Stimulated activated CD8-positive, alpha-beta memory T cell treated with anti-CD3 and anti-CD28 coated beads, Interleukin-7, amount 100 ng/mL, for 24 hours (primary cell): ENCODE results near the gene PPP2R3A.
A peak's percentile ranks its signal among the peaks of the same experiment; 100 is the strongest.

ENCODE experiments used
- DNase-seq: peaks from one replicate; pipeline ENCODE4 v3.0.0-alpha.2; 2020; ENCODE audit warnings: low read depth

PPP2R3A gene

DNA sequence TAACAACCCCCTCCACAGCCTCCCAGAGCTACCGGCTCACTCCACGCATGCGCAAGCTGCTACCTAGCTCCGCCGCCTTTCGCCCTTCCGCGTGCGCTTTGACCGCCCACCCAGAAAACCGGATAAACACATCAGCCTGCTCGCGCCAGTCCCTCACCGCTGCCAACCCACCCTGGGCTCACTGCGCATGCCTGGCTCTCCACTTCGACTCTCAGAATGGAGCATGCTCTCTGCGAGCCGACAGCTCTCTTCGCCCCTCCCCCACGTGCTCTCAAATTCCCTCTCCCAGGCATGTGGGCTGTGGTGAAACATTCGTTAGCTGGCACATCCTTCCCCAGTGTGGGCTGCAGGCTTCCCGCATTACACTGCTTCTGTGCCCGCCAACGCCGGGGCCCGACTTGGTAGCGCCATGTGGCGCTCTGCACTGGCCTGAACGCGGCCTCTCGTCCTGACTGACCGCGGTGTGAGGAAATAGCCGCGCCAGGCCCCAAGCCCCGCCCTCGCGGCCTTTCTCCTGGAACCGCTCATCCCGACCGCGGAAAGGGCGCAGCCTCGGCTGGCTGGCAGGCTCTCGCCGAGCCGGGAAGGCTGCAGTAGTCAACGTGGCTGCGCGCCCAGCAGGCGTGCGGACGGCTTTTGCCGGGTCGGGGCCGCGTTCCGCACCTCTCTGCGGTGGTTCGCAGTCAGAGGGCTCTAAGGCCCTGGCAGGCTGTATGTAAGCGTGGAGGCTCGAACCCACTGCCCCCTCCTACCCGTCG is 231.1 kb downstream of the PPP2R3A start:
- DNase-seq: peak; percentile 100

GRCh38 chr3:136197159-136197793 is 231.7 kb downstream of the PPP2R3A start:
- no peak for DNase-seq
